H9 (cell line): ENCODE measurements around the gene APOL6. TPM values are rescaled to one million over a fixed set of nuclear protein-coding genes. Genes with fewer than 3 reads are reported as not detected.

ENCODE experiments used
- DNase-seq: peaks from one replicate; pipeline ENCODE4 v3.0.0-alpha.2; 2017
- H2AFZ ChIP-seq: one replicate; pipeline ENCODE4 v1.6.1; 2013; ENCODE audit warnings: mild to moderate bottlenecking, low read length, control low read depth, moderate library complexity
- H2AK5ac ChIP-seq: 2 replicates; pipeline ENCODE4 v1.6.1; 2013; ENCODE audit warnings: low read length, control low read depth, mixed read lengths; ENCODE audit not compliant: insufficient read length
- H2BK120ac ChIP-seq: one replicate; pipeline ENCODE4 v1.6.1; 2013; ENCODE audit warnings: low read depth, mild to moderate bottlenecking, low read length, control low read depth, inconsistent platforms; ENCODE audit not compliant: poor library complexity, severe bottlenecking
- H2BK12ac ChIP-seq: 2 replicates; pipeline ENCODE4 v1.6.1; 2013; ENCODE audit warnings: low read length, control low read depth, mixed read lengths, low read depth; ENCODE audit not compliant: insufficient read length
- H2BK15ac ChIP-seq: 2 replicates; pipeline ENCODE4 v1.6.1; 2013; ENCODE audit warnings: low read depth, low read length, control low read depth
- H2BK20ac ChIP-seq: one replicate; pipeline ENCODE4 v1.6.1; 2013; ENCODE audit warnings: low read depth, mild to moderate bottlenecking, low read length, control low read depth, inconsistent platforms; ENCODE audit not compliant: poor library complexity, severe bottlenecking
- H2BK5ac ChIP-seq: 2 replicates; pipeline ENCODE4 v1.6.1; 2013; ENCODE audit warnings: low read length, control low read depth, mixed read lengths; ENCODE audit not compliant: insufficient read length
- H3K14ac ChIP-seq: 2 replicates; pipeline ENCODE4 v1.6.1; 2013; ENCODE audit warnings: low read length, control low read depth; ENCODE audit not compliant: insufficient read depth
- H3K18ac ChIP-seq: 2 replicates; pipeline ENCODE4 v1.6.1; 2013; ENCODE audit warnings: low read depth, mild to moderate bottlenecking, mixed read lengths, low read length, control low read depth; ENCODE audit not compliant: insufficient read length
- H3K23ac ChIP-seq: 2 replicates; pipeline ENCODE4 v1.6.1; 2013; ENCODE audit warnings: low read length, control low read depth, mixed read lengths, low read depth; ENCODE audit not compliant: insufficient read length
- H3K23me2 ChIP-seq: 2 replicates; pipeline ENCODE4 v1.6.1; 2013; ENCODE audit warnings: low read depth, mild to moderate bottlenecking, mixed read lengths, low read length, control low read depth; ENCODE audit not compliant: insufficient read length, poor library complexity, severe bottlenecking
- H3K27ac ChIP-seq: 2 replicates; pipeline ENCODE4 v1.5.1; 2013; ENCODE audit warnings: low read length, control low read depth, mixed read lengths, low read depth; ENCODE audit not compliant: insufficient read length
- H3K27me3 ChIP-seq: 2 replicates; pipeline ENCODE4 v1.6.1; 2013; ENCODE audit warnings: low read length, control low read depth, inconsistent platforms; ENCODE audit not compliant: insufficient read depth
- H3K4ac ChIP-seq: 2 replicates; pipeline ENCODE4 v1.6.1; 2013; ENCODE audit warnings: low read depth, mild to moderate bottlenecking, control low read depth, inconsistent platforms, low read length, moderate library complexity
- H3K4me1 ChIP-seq: 2 replicates; pipeline ENCODE4 v1.6.1; 2013; ENCODE audit warnings: low read length, control low read depth, inconsistent platforms; ENCODE audit not compliant: insufficient read depth
- H3K4me2 ChIP-seq: 2 replicates; pipeline ENCODE4 v1.6.1; 2013; ENCODE audit warnings: low read length, control low read depth, mixed read lengths; ENCODE audit not compliant: insufficient read length, insufficient read depth
- H3K56ac ChIP-seq: 2 replicates; pipeline ENCODE4 v1.6.1; 2013; ENCODE audit warnings: low read depth, mild to moderate bottlenecking, mixed read lengths, low read length, control low read depth; ENCODE audit not compliant: insufficient read length
- H3K79me1 ChIP-seq: 2 replicates; pipeline ENCODE4 v1.6.1; 2013; ENCODE audit warnings: low read depth, mild to moderate bottlenecking, moderate library complexity, low read length, control low read depth, inconsistent platforms; ENCODE audit not compliant: insufficient read depth, poor library complexity, severe bottlenecking
- H3K79me2 ChIP-seq: 2 replicates; pipeline ENCODE4 v1.6.1; 2013; ENCODE audit warnings: low read length, control low read depth, inconsistent platforms; ENCODE audit not compliant: insufficient read depth
- H3K9ac ChIP-seq: 2 replicates; pipeline ENCODE4 v1.6.1; 2013; ENCODE audit warnings: low read length, control low read depth, mixed read lengths; ENCODE audit not compliant: insufficient read length; ENCODE audit errors: extremely low read depth
- H3K9me3 ChIP-seq: one replicate; pipeline ENCODE4 v1.6.1; 2013; ENCODE audit warnings: low read depth, low read length, inconsistent platforms; ENCODE audit not compliant: control insufficient read depth
- H3T11ph ChIP-seq: one replicate; pipeline ENCODE4 v1.6.1; 2013; ENCODE audit warnings: mild to moderate bottlenecking, low read length, control low read depth, inconsistent platforms
- H4K20me1 ChIP-seq: one replicate; pipeline ENCODE4 v1.6.1; 2013; ENCODE audit not compliant: control insufficient read depth, insufficient read length, insufficient read depth
- H4K5ac ChIP-seq: 2 replicates; pipeline ENCODE4 v1.6.1; 2013; ENCODE audit warnings: low read depth, mild to moderate bottlenecking, mixed read lengths, low read length, control low read depth; ENCODE audit not compliant: insufficient read length
- H4K8ac ChIP-seq: replicated peaks from 2 replicates; pipeline ENCODE4 v1.6.1; 2013; ENCODE audit warnings: low read length, control low read depth, mixed read lengths, low read depth; ENCODE audit not compliant: insufficient read length
- H4K91ac ChIP-seq: 2 replicates; pipeline ENCODE4 v1.6.1; 2013; ENCODE audit warnings: low read depth, mild to moderate bottlenecking, moderate library complexity, mixed read lengths, low read length, control low read depth; ENCODE audit not compliant: insufficient read length
- H3K27ac Mint-ChIP-seq, 3 experiments: 2 replicates in 2 of 3; 3 replicates in 1 of 3; pipeline ENCODE4 v1.8.0; 2020 to 2021; ENCODE audit warnings: mixed read lengths in 3 of 3, mild to moderate bottlenecking in 1 of 3, moderate library complexity in 1 of 3
- H3K27me3 Mint-ChIP-seq: 2 replicates; pipeline ENCODE4 v1.8.0; 2021; ENCODE audit warnings: low read depth, mild to moderate bottlenecking, moderate library complexity, mixed read lengths
- H3K36me3 Mint-ChIP-seq, 3 experiments: 2 replicates in 2 of 3; 3 replicates in 1 of 3; pipeline ENCODE4 v1.8.0; 2020 to 2021; ENCODE audit warnings: low read depth in 3 of 3, mixed read lengths in 3 of 3; ENCODE audit not compliant: insufficient read depth in 1 of 3
- H3K4me1 Mint-ChIP-seq, 2 experiments: 2 replicates each; pipeline ENCODE4 v1.8.0; 2020; ENCODE audit warnings: mixed read lengths in 2 of 2
- H3K4me3 Mint-ChIP-seq, 2 experiments: 2 replicates in 1 of 2; 3 replicates in 1 of 2; pipeline ENCODE4 v1.8.0; 2020 to 2021; ENCODE audit warnings: mild to moderate bottlenecking in 2 of 2, mixed read lengths in 2 of 2, moderate library complexity in 1 of 2
- H3K9me3 Mint-ChIP-seq, 2 experiments: 2 replicates in 1 of 2; 3 replicates in 1 of 2; pipeline ENCODE4 v1.8.0; 2020; ENCODE audit warnings: mild to moderate bottlenecking in 2 of 2, mixed read lengths in 2 of 2, moderate library complexity in 1 of 2
- WGBS: extraction: QIAGEN DNeasy Blood & Tissue Kit; methylation state at CpG from one replicate; pipeline ENCODE4 v1.1.7; 2013; ENCODE audit warnings: missing lambda C conversion rate, low lambda C conversion rate, mixed read lengths; ENCODE audit not compliant: insufficient read length; ENCODE audit errors: extremely low coverage; 5-methylcytosine and 5-hydroxymethylcytosine counted together
- total RNA-seq: library from RNA; stranded (reverse); gene quantifications from 2 replicates; pipeline ENCODE4 v1.2.1, GENCODE V29; 2021
- TF ChIP-seq, protein P1 (sequence below): fragments of 200-600 bp; sonication (generic); conservative IDR thresholded peaks from 3 replicates; pipeline ENCODE4 v1.8.0; 2021; ENCODE audit warnings: antibody characterized with exemption, mild to moderate bottlenecking

The APOL6 gene
- total RNA-seq, 1 experiment from 2014 or later, result 0.07 TPM

DNA sequence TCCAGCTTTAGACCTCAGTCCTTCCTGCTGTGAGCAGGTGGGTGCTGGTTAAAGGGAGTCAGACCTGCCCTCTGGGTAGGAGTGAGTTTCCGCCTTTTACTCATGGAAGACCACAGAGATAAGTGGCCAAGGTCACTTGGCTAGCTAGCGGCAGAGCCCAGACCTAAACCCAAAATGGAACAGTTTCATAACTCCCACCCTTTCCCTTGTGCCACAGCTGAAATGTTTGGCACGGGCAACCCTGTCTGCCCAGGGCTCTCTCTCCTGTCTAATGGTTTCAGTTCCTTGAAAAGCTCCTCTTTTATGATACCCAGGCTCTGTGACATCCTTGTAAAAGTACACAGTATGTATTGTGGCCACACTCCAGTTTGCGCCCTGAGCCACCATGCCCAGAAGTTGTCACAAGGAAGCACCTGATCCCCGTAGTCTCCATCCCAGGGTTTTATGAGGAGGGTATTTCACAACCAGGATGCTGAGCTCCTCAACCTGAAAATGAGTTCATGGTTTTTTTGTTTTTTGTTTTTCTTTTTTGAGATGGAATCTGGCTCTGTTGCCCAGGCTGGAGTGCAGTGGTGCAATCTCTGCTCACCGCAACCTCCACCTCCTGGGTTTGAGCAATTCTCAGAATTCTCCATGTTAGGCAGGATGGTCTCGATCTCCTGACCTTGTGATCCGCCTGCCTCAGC is 36.2 kb upstream of the APOL6 start:
- Histone ChIP-seq H4K5ac (no peak overlapping the region), H3K4ac (no peak overlapping the region), H3K18ac (no peak overlapping the region), H2BK12ac (no peak overlapping the region), H2BK5ac (no peak overlapping the region), H3K23me2 (no peaks in the 10 kb centered on the region), H3K14ac (no peak overlapping the region), H3K4me1 (no peaks in the 10 kb centered on the region), H2BK20ac (no peak overlapping the region), H3K79me1 (no peaks in the 10 kb centered on the region), H4K91ac (no peak overlapping the region), H3K9ac (no peak overlapping the region), H3K27ac (no peak overlapping the region), H3K56ac (no peak overlapping the region), H2AK5ac (no peak overlapping the region), H3T11ph (no peak overlapping the region), H2AFZ (no peak overlapping the region), H2BK120ac (no peak overlapping the region), H3K27me3 (no peaks in the 10 kb centered on the region), H3K4me2 (no peak overlapping the region), H2BK15ac (no peak overlapping the region), H3K79me2 (no peaks in the 10 kb centered on the region), H4K20me1 (no peaks in the 10 kb centered on the region), H3K9me3 (no peaks in the 10 kb centered on the region), H4K8ac (no peak overlapping the region), H3K23ac (no peak overlapping the region)
- H3K27me3 Mint-ChIP-seq, result peaks cover 17% of the 10 kb centered on the region
- no CpG with 5 or more reads among the region's 8 CpGs for WGBS
- H3K36me3 Mint-ChIP-seq, result no peaks in the 10 kb centered on the region
- H3K9me3 Mint-ChIP-seq, result no peaks in the 10 kb centered on the region
- TF ChIP-seq, protein P1, sequence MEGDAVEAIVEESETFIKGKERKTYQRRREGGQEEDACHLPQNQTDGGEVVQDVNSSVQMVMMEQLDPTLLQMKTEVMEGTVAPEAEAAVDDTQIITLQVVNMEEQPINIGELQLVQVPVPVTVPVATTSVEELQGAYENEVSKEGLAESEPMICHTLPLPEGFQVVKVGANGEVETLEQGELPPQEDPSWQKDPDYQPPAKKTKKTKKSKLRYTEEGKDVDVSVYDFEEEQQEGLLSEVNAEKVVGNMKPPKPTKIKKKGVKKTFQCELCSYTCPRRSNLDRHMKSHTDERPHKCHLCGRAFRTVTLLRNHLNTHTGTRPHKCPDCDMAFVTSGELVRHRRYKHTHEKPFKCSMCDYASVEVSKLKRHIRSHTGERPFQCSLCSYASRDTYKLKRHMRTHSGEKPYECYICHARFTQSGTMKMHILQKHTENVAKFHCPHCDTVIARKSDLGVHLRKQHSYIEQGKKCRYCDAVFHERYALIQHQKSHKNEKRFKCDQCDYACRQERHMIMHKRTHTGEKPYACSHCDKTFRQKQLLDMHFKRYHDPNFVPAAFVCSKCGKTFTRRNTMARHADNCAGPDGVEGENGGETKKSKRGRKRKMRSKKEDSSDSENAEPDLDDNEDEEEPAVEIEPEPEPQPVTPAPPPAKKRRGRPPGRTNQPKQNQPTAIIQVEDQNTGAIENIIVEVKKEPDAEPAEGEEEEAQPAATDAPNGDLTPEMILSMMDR, result no peak
- H3K4me1 Mint-ChIP-seq, result peaks cover 0 to 5% of the 10 kb centered on the region in 2 experiments; a peak in 1 of 4 replicates
- no peak overlapping the region for H3K27ac Mint-ChIP-seq
- DNase-seq, result no peak
- H3K4me3 Mint-ChIP-seq, result no peak overlapping the region
